ENCODE data around the gene CCRL2. TPM values are rescaled to one million over a fixed set of nuclear protein-coding genes. Genes with fewer than 3 reads are reported as not detected.
"Not testable (repeated sequence)": the region's sequence is repeated elsewhere in the genome, so short reads cannot be mapped to it uniquely, and the experiment has no call there.

CCRL2 gene
- total RNA-seq, 1 experiment from 2014 or later, result not detected

GRCh38 chr3:46393011-46393410, 14.0 kb upstream of the CCRL2 start:
- H3K27ac ChIP-seq, result no peak overlapping the region
- no peaks in the 10 kb centered on the region for H3K36me3 ChIP-seq
- no peaks in the 10 kb centered on the region for H3K4me1 ChIP-seq
- H3K27me3 ChIP-seq, result no peaks in the 10 kb centered on the region
- no peak for DNase-seq
- H3K4me3 ChIP-seq, result no peak overlapping the region
- no peaks in the 10 kb centered on the region for H3K9me3 ChIP-seq (replicated peaks)

- H3K27me3 ChIP-seq, result no peaks in the 10 kb centered on the region
- no peaks in the 10 kb centered on the region for H3K9me3 ChIP-seq (replicated peaks)
- H3K4me3 ChIP-seq, result no peak overlapping the region
- no peak for DNase-seq
- H3K27ac ChIP-seq, result no peak overlapping the region
- no peaks in the 10 kb centered on the region for H3K4me1 ChIP-seq
- H3K36me3 ChIP-seq, result no peaks in the 10 kb centered on the region
Observed at GRCh38 chr3:46393554-46394434, 13.3 kb upstream of the CCRL2 start.

- Histone ChIP-seq H3K27me3 (no peaks in the 10 kb centered on the region), H3K27ac (no peak overlapping the region), H3K9me3 (replicated peaks) (no peaks in the 10 kb centered on the region), H3K4me3 (no peak overlapping the region), H3K36me3 (no peaks in the 10 kb centered on the region), H3K4me1 (no peaks in the 10 kb centered on the region)
- DNase-seq, result no peak
Observed at GRCh38 chr3:46395210-46395661, 11.8 kb upstream of the CCRL2 start.

- no peaks in the 10 kb centered on the region for H3K27me3 ChIP-seq
- no peak overlapping the region for H3K4me3 ChIP-seq
- H3K27ac ChIP-seq, result no peak overlapping the region
- H3K4me1 ChIP-seq, result no peaks in the 10 kb centered on the region
- DNase-seq, result no peak
- H3K36me3 ChIP-seq, result no peaks in the 10 kb centered on the region
- no peaks in the 10 kb centered on the region for H3K9me3 ChIP-seq (replicated peaks)
Observed at GRCh38 chr3:46395766-46396530, 11.1 kb upstream of the CCRL2 start.

- H3K9me3 ChIP-seq (replicated peaks), result no peaks in the 10 kb centered on the region
- H3K27me3 ChIP-seq, result no peaks in the 10 kb centered on the region
- no peaks in the 10 kb centered on the region for H3K4me1 ChIP-seq
- no peak overlapping the region for H3K4me3 ChIP-seq
- no peak overlapping the region for H3K27ac ChIP-seq
- no peak for DNase-seq
- no peaks in the 10 kb centered on the region for H3K36me3 ChIP-seq
Observed at GRCh38 chr3:46397111-46397510, 9.9 kb upstream of the CCRL2 start.

GRCh38 chr3:46398186-46398955, 8.7 kb upstream of the CCRL2 start:
- no peaks in the 10 kb centered on the region for H3K4me1 ChIP-seq
- H3K9me3 ChIP-seq (replicated peaks), result no peaks in the 10 kb centered on the region
- H3K27me3 ChIP-seq, result no peaks in the 10 kb centered on the region
- H3K4me3 ChIP-seq, result no peak overlapping the region
- H3K27ac ChIP-seq, result no peak overlapping the region
- no peaks in the 10 kb centered on the region for H3K36me3 ChIP-seq
- no peak for DNase-seq

GRCh38 chr3:46399098-46399497, 8.0 kb upstream of the CCRL2 start:
- Histone ChIP-seq H3K27ac (no peak overlapping the region), H3K27me3 (no peaks in the 10 kb centered on the region), H3K9me3 (replicated peaks) (no peaks in the 10 kb centered on the region), H3K36me3 (no peaks in the 10 kb centered on the region), H3K4me3 (no peak overlapping the region), H3K4me1 (no peaks in the 10 kb centered on the region)
- DNase-seq, result no peak

- H3K9me3 ChIP-seq (replicated peaks), result no peaks in the 10 kb centered on the region
- H3K27me3 ChIP-seq, result no peaks in the 10 kb centered on the region
- no peak overlapping the region for H3K27ac ChIP-seq
- DNase-seq, result no peak
- no peaks in the 10 kb centered on the region for H3K4me1 ChIP-seq
- no peak overlapping the region for H3K4me3 ChIP-seq
- no peaks in the 10 kb centered on the region for H3K36me3 ChIP-seq
Observed at GRCh38 chr3:46399557-46399956, 7.5 kb upstream of the CCRL2 start.

GRCh38 chr3:46400000-46400734, 6.9 kb upstream of the CCRL2 start:
- no peak overlapping the region for H3K27ac ChIP-seq
- DNase-seq, result peak; percentile 6 to 34
- no peaks in the 10 kb centered on the region for H3K27me3 ChIP-seq

GRCh38 chr3:46400846-46401245, 6.2 kb upstream of the CCRL2 start:
- Histone ChIP-seq H3K36me3 (no peaks in the 10 kb centered on the region), H3K27me3 (no peaks in the 10 kb centered on the region), H3K27ac (no peak overlapping the region), H3K9me3 (replicated peaks) (no peaks in the 10 kb centered on the region), H3K4me1 (no peaks in the 10 kb centered on the region), H3K4me3 (no peak overlapping the region)
- DNase-seq, result no peak

More at GRCh38 chr3:46400000-46400734, 6.9 kb upstream of the CCRL2 start:
- Histone ChIP-seq H3K9me3 (replicated peaks) (no peaks in the 10 kb centered on the region), H3K4me3 (no peak overlapping the region), H3K4me1 (no peaks in the 10 kb centered on the region), H3K36me3 (no peaks in the 10 kb centered on the region)

- Histone ChIP-seq H3K9me3 (replicated peaks) (no peaks in the 10 kb centered on the region), H3K4me3 (no peak overlapping the region), H3K4me1 (no peaks in the 10 kb centered on the region), H3K27ac (no peak overlapping the region), H3K27me3 (no peaks in the 10 kb centered on the region), H3K36me3 (no peaks in the 10 kb centered on the region)
- DNase-seq, result no peak
Observed at GRCh38 chr3:46401579-46401978, 5.5 kb upstream of the CCRL2 start.

GRCh38 chr3:46402902-46403301, 4.2 kb upstream of the CCRL2 start:
- H3K9me3 ChIP-seq (replicated peaks); DNase-seq; H3K27ac ChIP-seq: not testable (repeated sequence)

GRCh38 chr3:46405301-46406019, 1.6 kb upstream of the CCRL2 start:
- no peaks in the 10 kb centered on the region for H3K36me3 ChIP-seq
- no peak overlapping the region for H3K4me3 ChIP-seq
- no peak overlapping the region for H3K27ac ChIP-seq
- H3K4me1 ChIP-seq, result peaks cover 7% of the 10 kb centered on the region
- DNase-seq, result no peak
- no peaks in the 10 kb centered on the region for H3K9me3 ChIP-seq (replicated peaks)
- H3K27me3 ChIP-seq, result no peaks in the 10 kb centered on the region

More at GRCh38 chr3:46402902-46403301, 4.2 kb upstream of the CCRL2 start:
- H3K4me1 ChIP-seq, H3K27me3 ChIP-seq, H3K36me3 ChIP-seq, H3K4me3 ChIP-seq: not testable (repeated sequence)

- no peaks in the 10 kb centered on the region for H3K9me3 ChIP-seq (replicated peaks)
- H3K4me3 ChIP-seq, result no peak overlapping the region
- no peaks in the 10 kb centered on the region for H3K27me3 ChIP-seq
- DNase-seq, result no peak
- H3K27ac ChIP-seq, result no peak overlapping the region
- no peaks in the 10 kb centered on the region for H3K36me3 ChIP-seq
- H3K4me1 ChIP-seq, result peaks cover 7% of the 10 kb centered on the region
Observed at GRCh38 chr3:46406443-46406787, 644 bp upstream of the CCRL2 start.

Data from SJCRH30 (cell line).